Tibial nerve (tissue), 4 donors: Measurements from ENCODE around the gene NEURL3.

ENCODE experiments used
- EP300 ChIP-seq, 2 donors: sonication (generic); formaldehyde crosslinking; IDR thresholded peaks; one replicate each; pipeline ENCODE4 v1.6.1; 2017; ENCODE audit warnings: antibody characterized with exemption in 2 of 2, mild to moderate bottlenecking in 1 of 2
- POLR2A ChIP-seq, 2 donors: fragments of 450-650 bp; IDR thresholded peaks; one replicate each; pipeline ENCODE4 v1.6.1; 2017; ENCODE audit warnings: antibody characterized with exemption in 2 of 2, mild to moderate bottlenecking in 2 of 2, moderate library complexity in 2 of 2
- TF ChIP-seq, protein P1 (sequence below), 5 experiments: fragments of 200-600 bp in 3 of 5; fragments of 450-650 bp in 2 of 5; sonication (generic) in 3 of 5; IDR thresholded peaks; one replicate each; pipeline ENCODE4 v1.5.1; 2016 to 2019; ENCODE audit warnings: antibody characterized with exemption in 5 of 5, mild to moderate bottlenecking in 3 of 5, moderate library complexity in 2 of 5

DNA sequence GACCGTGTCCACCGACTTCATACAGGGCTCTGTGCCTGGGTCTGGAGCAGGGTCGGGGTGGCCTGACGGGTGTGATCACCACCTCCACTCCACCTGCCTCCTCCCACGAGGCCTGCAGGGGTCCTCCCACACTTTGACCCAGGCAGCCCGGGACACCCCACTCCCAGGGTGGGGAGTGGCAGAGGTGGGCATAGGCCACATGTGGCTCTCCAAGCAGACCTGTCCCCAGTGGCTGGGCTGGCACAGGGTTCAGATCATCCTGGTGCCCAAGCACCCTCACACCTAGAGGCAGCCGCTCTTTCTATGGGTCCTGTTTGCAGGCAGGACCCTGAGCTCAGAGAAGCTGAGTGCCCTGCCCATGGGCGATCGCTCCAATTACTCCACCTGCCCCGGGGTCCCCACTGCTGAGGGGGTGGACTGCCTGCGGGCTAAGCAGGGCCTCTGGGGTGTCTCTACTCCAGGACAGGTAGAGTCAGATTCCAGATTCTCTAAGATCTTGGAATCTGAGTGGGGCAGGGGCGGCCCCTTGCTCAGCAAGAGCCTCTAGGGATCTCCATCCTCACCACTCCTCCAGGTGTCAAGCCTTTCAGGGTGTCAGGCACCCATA lies 1.4 kb downstream of the NEURL3 start:
- TF ChIP-seq, protein P1, sequence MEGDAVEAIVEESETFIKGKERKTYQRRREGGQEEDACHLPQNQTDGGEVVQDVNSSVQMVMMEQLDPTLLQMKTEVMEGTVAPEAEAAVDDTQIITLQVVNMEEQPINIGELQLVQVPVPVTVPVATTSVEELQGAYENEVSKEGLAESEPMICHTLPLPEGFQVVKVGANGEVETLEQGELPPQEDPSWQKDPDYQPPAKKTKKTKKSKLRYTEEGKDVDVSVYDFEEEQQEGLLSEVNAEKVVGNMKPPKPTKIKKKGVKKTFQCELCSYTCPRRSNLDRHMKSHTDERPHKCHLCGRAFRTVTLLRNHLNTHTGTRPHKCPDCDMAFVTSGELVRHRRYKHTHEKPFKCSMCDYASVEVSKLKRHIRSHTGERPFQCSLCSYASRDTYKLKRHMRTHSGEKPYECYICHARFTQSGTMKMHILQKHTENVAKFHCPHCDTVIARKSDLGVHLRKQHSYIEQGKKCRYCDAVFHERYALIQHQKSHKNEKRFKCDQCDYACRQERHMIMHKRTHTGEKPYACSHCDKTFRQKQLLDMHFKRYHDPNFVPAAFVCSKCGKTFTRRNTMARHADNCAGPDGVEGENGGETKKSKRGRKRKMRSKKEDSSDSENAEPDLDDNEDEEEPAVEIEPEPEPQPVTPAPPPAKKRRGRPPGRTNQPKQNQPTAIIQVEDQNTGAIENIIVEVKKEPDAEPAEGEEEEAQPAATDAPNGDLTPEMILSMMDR (IDR thresholded peaks at IDR 0.05) = no peak
- no peak for TF ChIP-seq POLR2A (IDR thresholded peaks at IDR 0.05)
- no peak for TF ChIP-seq EP300 (IDR thresholded peaks at IDR 0.05)
